DMS 273 (cell line): ENCODE measurements around the gene LIF.

ENCODE experiments used
- DNase-seq: peaks from one replicate; lab custom pipeline; 2025; ENCODE audit not compliant: unreplicated experiment; lab: John Stamatoyannopoulos, UW

The LIF gene

DNA sequence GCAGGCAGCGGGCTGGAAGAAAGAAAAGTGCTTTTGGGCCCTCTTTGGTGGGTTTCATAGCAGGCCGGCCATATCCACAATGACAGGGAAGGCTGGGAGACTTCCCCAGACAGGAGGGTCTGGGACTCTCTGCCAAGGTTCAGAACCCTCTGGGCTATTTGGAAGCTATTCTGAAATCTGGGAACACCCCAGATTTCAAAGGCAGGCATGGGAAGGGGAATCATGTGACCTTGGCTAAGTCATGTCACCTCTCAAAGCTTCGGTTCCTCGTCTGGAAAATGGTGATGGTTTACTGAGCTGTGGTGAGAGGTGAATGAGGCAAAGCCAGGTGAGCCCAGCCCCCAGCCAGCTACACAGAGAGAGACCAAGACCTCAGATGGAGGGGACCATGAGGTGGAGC lies 38.1 kb upstream of the LIF start:
- DNase-seq, result no peak

GRCh38 chr22:30284172-30284571 lies 37.6 kb upstream of the LIF start:
- DNase-seq, result no peak

GRCh38 chr22:30283342-30283741 lies 36.8 kb upstream of the LIF start:
- DNase-seq, result no peak

GRCh38 chr22:30282616-30283046 lies 36.1 kb upstream of the LIF start:
- no peak for DNase-seq

DNA sequence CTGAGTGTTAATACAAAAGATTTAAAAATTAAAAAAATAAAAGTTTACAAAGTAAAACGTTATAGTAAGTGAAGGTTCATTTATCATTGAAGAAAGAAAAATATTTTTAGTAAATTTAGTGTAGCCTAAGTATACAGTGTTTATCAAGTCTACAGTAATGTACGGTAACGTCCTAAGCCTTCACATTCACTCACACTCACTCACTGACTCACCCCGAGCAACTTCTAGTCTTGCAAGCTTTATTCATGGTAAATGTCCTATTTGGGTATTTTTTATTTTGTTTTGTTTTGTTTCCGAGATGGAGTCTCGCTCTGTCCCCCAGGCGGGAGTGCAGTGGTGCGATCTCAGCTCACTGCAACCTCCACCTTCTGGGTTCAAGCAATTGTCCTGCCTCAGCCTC lies 33.9 kb upstream of the LIF start:
- DNase-seq, result no peak

- no peak for DNase-seq
Observed at GRCh38 chr22:30279932-30280331, 33.4 kb upstream of the LIF start.

GRCh38 chr22:30279046-30279788 lies 32.7 kb upstream of the LIF start:
- no peak for DNase-seq

DNA sequence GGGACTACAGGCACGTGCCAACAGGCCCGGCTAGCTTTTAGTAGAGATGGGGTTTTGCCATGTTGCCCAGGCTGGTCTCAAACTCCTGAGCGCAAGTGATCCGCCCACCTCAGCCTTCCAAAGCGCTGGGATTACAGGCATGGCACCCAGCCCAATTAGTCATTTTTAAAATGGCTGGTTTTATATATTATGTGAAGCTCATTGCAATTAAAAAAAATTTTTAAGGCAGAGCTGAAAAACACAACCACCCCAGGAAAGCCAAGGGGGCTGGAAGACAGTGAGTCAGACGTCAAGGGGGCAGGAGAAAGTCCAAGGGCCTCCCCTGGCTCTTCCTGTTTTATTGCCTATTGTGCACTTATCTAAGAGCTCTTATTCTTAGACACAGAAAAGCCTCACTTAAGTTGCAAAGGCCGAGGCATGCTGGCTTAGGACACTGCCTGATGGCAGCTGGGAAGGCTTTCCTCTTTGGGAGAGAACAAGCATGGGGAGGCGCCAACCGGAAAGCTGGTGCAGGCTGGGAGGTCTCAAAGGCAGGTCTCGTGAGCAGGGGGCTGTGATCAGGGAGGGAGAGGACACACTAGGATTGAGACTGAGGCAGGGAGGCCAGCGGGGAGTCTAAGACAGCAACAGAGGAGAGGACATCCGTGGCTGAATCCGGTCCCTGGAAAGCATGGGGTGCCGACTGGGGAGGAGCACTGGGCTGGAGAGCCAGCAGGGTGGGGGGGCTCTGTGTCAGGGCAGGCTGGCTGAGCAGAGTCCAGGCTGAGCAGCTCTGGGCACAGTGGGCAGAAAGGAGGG lies 31.2 kb upstream of the LIF start:
- DNase-seq, result peak; percentile 29

GRCh38 chr22:30276039-30276438 lies 29.5 kb upstream of the LIF start:
- no peak for DNase-seq

DNA sequence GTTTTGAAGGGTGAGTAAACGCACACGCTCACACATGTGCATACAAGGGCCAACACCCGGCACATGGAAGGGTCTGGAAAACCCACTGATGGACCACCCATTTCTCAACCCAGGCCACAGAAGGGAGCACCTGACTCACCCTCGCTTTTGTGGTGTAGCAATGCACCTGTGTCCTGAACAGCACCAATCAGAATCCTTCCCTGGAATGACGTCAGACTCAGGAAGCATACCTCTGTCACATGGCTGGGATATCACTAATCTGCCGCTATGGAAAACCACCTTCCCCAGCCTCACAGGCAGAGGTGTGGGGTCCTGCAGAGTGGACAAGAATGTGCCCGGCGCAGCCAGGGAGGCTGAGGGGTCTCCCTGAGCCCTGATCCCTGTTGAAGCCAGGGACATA lies 29.1 kb upstream of the LIF start:
- no peak for DNase-seq

DNA sequence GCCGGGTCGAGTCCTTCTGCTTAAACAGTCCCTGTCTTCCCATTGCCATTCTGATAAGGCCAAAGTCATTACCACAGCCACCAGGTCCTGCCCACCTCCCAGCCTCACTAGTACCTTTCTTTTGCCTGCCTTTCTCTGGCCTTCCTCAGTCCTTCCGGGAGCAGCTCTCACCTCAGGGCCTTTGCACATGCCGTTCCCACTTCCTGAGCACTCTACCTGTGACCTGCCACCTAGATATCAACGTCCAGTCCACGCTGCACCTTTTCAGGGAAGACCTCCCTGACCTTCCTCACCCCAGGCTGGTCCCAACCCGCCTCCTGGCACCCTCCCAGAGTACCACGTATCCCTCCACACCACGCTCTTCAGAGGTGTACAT lies 27.9 kb upstream of the LIF start:
- no peak for DNase-seq

DNA sequence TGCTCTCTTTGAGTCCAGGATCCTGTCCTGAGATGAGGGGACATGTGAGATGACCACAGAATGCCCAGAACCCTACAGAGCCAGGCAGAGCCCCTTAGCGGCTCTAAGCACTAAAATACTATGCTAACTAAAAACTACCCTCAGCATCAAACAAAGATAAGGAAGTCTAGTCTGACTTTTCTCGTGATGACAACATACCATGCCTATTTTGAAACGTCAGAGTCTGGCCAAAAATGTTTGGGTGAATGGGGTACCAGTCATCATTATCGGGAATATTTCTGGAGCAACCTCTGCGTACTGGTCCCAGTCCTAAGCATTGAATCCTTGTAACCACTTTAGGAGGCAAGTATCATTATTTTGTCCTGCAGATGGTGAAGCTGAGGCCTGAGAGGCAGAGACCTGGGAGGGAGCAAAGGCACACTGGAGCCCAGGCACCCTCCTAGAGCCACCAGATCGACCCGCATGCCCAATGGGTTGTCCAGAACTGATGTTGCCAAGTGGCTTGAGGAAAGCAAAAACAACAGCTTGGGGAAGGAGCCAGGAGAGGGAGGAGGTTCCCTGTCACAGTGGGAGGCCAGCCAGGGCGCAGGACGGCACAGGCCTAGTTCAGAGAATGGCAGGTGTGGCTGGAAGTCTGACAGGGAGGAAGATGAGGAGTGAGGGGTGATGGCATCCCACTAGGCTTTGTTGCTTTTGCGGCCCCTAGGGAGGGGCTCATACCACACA lies 27.3 kb upstream of the LIF start:
- DNase-seq, result peak; percentile 15

DNA sequence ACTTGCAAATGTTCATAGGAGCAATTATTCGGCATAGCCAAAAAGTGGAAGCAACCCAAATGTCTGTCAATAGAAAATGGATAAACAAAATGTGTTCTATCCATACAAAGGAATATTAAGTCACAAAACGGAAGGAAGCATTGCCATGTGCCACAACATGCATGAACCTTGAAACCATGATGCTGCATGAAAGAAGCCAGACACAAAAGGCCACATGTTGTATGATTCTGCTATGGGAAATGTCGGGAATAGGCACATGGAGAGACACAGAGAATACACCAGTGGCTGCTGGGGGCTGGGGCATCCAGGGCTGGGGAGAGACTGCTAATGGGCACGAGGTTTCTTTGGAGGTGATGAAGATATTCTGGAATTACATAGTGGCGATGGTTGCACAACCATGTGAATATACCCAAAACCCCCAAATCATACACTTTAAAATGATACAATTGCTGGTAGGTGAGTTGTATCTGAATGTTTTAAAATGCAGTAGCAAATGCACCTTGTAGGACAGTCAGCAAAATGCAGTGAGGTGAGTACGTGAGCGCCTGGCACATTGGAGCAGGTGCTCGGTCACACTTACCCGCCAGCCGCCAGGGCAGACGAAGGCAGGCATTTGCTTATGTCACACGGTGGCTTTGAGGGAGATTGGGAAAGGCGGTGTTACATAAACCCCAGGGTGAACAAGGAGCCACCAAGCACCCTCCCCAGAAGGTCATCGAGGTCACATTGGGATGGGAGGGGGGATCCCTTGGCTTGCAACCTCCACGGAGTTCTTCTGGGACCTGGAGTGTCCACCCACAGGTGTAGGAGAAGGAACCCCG lies 26.4 kb upstream of the LIF start:
- no peak for DNase-seq

GRCh38 chr22:30270832-30271231 lies 24.3 kb upstream of the LIF start:
- DNase-seq, result no peak

DNA sequence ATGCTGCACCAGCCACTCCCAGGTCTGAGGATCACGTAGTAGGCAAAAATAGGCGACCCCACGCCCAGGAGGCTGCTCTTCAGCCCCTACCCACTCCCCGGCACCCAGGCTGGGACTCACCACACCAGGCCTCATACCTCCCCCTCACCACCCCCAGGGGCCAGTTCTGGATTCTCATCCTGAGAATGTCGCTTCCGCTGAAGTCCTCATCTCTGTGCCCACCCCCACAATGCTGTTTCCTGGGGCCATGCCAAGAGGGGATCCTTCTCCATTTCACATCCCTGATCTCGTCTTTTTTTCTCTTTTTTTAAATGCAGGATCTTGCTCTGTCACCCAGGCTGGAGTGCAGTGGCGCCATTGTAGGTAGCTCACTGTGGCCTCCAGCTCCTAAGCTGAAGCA lies 21.8 kb upstream of the LIF start:
- DNase-seq, result no peak

GRCh38 chr22:30267382-30268302 lies 21.1 kb upstream of the LIF start:
- no peak for DNase-seq

DNA sequence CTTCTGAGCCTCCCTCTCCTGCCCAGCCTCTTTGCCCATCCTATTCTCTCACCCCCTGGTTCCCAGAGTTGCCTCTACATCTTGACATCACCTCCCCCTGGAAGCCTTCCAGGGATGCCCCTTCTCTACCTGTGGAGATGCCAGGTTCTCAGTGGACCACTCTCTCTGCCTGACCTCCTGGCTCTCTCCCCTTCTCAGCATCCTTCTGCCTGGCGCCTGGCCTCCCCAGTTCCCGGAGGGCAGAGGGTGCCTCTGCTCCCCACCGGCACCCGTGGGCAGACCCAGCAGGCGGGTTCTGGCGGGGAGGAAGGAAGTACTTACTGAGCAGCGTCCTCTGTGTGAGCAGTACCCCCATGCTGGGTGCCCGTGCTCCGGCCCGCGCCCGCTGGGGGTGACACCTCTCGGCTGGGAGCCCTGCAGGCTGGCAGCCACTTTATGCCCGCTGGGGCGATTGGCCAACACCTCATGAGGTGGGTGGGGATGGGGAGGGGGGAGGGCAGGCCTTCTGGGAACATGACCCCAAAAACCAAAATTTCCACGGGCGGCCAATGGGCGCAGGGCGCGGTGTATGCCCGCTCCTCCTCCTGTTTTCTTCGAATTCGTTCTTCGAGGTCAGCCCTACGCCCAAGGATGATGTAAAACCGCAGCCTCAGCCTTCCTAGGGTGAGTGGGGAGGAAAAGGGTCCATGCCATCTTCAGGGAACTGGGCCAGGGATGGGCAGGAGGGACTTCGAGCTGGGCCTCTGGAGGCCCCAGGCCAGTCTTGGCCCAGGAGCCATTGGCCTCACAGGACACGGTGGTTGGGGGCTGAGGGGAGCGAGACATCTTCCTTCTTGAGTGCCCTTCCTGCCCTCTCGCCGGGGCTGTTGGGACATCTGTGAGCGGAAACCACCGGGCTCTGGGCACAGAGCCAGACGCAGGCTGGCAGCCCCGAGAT lies 20.2 kb upstream of the LIF start, which contains the start of gene OSM:
OSM (minus strand) TSS at position 407 of the 937 bp plus-strand sequence; CDS start at position 355, 52 bp downstream.
- no peak for DNase-seq

GRCh38 chr22:30265823-30266444 lies 19.4 kb upstream of the LIF start:
- DNase-seq, result no peak
